GM18511 (cell line): ENCODE measurements around the gene KPNA2.
"Not testable (repeated sequence)": the region's sequence is repeated elsewhere in the genome, so short reads cannot be mapped to it uniquely, and the experiment has no call there.

ENCODE experiments used
- ATAC-seq: cut with Tn5 transposase; IDR thresholded peaks from one replicate; pipeline ENCODE4 v1.9.1; 2021; ENCODE audit warnings: mild to moderate bottlenecking, moderate library complexity; ENCODE audit not compliant: unreplicated experiment

KPNA2 gene

GRCh38 chr17:68054296-68054900, 18.9 kb downstream of the KPNA2 start:
- no peak for ATAC-seq

- no peak for ATAC-seq
Measured at GRCh38 chr17:68057531-68057952, 22.0 kb downstream of the KPNA2 start.

GRCh38 chr17:68060336-68060735, 24.8 kb downstream of the KPNA2 start:
- ATAC-seq, result no peak

- peak; percentile 73 for ATAC-seq
Measured at GRCh38 chr17:68061512-68062313, 26.2 kb downstream of the KPNA2 start.

GRCh38 chr17:68065366-68065765, 29.8 kb downstream of the KPNA2 start:
- not testable (repeated sequence) for ATAC-seq

DNA sequence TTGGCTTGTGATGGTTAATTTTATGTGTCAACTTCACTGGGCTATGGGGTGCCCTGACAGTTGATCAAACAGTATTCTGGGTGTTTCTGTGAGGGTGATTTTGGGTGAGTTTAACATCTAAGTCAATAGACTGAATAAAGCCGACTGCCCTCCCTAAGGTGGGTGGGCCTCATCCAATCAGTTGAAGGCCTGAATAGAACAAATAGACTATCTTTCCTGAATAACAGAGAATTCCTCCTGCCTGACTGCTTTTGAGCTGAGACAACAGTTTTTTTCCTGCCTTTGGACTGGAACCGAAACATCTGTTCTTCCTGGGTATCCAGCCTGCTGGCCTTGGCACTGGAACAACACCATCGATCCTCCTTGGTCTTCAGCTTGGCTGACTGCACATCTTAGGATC, 33.0 kb downstream of the KPNA2 start:
- ATAC-seq, result not testable (repeated sequence)

- not testable (repeated sequence) for ATAC-seq
Measured at GRCh38 chr17:68070582-68071444, 35.3 kb downstream of the KPNA2 start.

DNA sequence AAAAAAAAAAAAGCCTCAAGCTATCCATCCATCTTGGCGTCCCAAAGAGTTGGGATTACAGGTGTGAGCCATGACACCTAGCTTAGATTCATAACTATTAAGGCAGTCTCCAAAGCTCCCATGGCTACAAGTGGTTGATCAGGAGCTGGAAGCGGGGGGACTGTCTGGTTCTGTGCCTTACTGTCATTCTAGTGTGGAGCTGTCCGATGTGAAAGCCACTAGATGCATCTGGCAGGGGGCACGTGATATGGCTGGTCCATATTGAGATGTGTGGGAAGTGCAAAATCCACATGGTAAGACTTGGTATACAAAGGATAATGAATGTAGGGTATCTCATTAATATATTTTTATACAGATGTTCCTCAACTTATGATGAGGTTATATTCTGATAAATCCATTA, 38.7 kb downstream of the KPNA2 start:
- no peak for ATAC-seq

DNA sequence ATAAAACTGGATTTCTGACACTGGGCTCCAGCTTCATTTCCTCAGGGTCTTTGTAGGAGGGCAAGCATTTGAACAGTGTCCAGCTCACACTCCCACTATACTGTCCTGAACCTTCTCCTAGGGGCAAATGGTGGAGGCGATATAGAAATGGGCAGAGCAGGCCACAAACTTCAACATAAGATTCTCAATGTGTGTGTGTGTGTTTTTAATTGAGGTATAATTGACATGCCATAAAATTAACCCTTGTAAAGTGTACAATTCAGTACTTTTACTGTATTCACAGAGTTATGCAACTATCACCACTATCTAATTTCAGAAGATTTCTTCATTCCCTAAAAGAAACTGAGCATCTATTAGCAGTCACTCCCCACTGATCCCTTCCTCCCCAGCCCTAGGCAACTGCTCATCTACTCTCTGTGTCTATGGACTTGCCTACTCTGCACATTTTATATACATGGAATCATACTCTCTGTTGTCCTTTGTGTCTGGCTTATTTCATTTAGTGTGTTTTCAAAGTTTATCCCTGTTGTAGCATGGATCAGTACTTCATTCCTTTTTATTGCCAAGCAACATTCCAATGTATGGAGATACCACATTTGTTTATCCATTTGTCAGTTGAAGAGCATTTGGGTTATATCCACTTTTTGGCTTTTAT, 40.5 kb downstream of the KPNA2 start:
- ATAC-seq, result not testable (repeated sequence)

DNA sequence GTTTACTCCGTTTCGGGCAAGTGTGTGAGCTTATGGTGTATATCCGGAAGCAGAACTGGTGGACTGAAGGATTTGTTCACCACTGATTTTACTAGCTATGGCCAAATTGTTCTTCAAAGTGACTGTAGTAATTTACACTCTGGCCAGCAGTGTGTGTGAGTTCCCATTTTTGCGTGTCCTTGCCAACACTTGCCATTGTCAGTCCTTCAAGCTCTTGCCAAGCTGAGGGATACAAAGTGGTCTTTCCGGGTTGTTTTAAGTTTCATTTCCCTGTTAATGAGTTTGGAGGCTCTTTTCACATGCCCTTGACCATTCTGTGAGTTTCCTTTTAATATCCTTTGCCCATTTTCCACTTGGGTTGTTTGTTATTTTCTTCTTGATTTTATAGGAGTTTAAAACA, 42.0 kb downstream of the KPNA2 start:
- not testable (repeated sequence) for ATAC-seq

DNA sequence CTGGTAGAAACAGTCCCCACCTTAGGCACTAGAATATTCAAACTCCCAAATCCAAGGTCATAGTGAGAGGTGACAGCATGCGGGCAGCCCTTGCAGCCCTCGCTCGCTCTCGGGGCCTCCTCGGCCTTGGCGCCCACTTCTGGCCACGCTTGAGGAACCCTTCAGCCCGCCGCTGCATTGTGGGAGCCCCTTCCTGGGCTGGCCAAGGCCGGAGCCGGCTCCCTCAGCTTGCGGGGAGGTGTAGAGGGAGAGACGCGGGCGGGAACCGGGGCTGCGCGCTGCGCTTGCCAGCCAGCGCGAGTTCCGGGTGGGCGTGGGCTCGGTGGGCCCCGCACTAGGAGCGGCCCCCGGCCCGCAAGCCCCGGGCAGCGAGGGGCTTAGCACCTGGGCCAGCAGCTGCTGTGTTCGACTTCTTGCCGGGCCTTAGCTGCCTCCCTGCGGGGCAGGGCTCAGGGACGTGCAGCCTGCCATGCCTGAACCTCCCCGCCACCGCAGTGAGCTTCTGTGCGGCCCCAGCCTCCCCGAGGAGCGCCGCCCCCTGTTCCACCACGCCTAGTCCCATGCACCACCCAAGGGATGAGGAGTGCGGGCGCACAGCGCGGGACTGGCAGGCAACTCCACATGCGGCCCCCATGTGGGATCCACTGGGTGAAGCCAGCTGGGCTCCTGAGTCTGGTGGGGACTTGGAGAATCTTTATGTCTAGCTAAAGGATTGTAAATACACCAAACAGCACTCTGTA, 45.0 kb downstream of the KPNA2 start:
- no peak for ATAC-seq

GRCh38 chr17:68081305-68082265, 46.0 kb downstream of the KPNA2 start:
- ATAC-seq, result not testable (repeated sequence)

DNA sequence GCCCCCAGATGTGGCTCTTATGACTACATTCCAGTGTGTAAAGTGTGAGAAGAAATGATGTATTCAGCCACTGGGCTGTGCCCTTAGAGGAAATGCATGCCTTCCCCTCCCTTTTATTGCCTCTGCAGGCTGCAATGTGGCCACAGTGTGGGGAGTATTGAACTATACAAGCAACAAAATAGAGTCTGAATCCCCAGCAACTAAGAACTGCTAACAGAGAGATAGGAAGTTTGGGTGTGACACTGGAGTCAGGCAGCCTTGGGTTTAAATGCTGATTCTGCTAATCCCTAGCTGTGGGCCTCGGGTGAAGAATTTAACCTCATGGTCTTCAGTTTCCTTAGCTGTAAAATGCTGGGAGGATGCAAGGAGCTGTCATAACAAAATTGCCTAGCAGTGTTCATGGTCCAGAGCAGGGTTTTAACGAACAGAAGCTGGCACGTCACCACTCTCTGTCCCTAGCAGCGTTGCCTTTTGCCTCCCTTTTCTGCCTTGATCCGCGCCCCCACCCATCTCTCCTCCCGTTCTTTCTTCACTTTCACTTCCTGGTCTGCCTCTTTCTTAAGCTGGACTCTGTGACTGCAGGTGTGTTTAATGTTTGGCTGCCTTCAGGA, 50.3 kb downstream of the KPNA2 start:
- peak; percentile 46 for ATAC-seq

- peak; percentile 18 for ATAC-seq
Measured at GRCh38 chr17:68086666-68087065, 51.1 kb downstream of the KPNA2 start.

DNA sequence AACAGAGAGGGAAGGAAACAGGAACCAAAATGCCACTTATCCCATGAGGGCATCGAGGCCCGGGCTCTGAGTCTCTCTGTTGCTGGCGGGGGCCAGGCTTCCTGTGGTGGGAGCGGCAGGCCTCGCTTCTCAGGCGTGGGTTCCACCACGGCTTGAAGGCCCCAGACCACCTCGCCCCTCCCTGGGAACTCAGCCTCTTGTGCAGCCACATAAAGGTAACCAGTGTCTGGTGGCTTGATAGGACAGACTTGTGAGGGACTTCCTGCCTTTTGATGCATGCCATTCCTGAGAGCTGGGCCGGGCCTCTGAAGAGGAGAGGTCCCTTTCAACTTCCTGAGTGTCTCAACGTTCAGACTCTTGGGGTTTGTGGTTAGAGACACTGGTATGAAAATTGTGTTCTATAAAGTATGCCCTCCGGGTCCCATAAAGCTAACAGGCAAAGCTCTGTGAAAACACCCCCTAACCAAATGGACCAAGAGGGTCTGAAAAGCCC, 51.6 kb downstream of the KPNA2 start:
- ATAC-seq, result peak; percentile 59

DNA sequence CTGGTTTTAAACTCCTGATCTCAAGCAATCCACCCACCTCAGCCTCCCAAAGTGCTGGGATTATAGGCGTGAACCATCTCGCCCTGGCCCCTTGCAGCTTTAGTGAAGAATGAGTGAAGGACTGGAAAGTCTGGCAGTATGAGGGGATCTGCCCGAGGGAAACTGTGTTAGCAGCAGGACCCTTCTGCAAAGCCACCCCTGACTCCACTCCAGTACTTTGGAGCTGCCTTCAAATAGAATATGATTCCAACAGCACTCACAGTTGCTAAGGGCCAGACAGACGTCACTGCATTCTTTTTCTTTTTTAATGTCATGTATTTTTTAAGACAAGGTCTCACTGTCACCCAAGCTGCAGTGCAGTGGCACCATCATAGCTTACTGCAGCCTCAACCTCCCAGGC, 52.3 kb downstream of the KPNA2 start:
- ATAC-seq, result no peak

DNA sequence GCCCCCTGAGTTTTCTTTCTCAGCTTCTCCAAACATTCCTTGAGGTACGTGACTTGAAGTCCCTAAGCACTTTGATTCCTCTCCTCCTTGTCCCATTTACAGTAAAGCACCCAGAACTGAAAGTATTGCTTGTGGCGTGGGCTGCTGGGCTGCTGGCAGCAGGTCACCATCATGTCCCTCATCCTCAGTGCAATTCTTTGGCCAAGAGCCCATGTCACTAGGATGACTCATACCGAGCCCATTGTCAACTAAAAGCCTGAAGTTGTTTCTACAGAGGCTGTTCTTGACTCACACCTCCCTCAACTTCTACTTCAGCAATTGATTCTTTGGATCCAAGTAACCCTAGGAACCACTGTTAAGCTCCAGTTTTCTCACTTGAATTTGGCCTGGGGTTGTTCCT, 54.3 kb downstream of the KPNA2 start:
- no peak for ATAC-seq

DNA sequence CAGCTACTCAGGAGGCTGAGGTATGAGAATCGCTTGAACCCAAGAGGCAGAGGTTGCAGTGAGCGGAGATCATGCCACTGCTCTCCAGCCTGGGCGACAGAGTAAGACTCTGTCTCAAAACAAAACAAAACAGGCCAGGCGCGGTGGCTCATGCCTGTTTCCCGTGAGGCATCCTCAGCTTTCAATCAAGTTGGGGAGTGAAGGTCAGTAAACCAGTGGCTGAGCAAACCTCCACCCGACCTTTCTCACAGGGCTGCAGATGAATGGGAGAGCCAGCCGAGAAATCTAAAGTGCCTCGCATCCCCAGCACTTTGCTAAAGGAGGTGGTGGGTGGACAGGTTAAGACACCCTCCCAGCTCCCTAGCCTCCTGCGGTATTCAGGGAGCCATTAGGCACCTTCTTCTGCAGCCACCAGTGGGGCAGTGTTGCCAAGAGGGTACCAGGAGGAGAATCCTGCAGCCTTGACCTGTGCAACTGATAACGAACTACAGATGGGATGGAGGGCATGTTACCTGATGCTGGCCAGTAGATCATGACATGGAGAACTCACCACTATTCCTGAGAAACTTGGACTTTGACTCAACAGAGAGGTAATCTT, 59.0 kb downstream of the KPNA2 start:
- ATAC-seq, result no peak
